Fibroblast of peridontal ligament (primary cell): ENCODE data around the gene JAGN1.
"Not testable (repeated sequence)": the region's sequence is repeated elsewhere in the genome, so short reads cannot be mapped to it uniquely, and the experiment has no call there.

ENCODE experiments used
- DNase-seq: peaks from one replicate; pipeline ENCODE4 v3.0.0-alpha.2; 2010; ENCODE audit errors: extremely low read depth

JAGN1 gene

DNA sequence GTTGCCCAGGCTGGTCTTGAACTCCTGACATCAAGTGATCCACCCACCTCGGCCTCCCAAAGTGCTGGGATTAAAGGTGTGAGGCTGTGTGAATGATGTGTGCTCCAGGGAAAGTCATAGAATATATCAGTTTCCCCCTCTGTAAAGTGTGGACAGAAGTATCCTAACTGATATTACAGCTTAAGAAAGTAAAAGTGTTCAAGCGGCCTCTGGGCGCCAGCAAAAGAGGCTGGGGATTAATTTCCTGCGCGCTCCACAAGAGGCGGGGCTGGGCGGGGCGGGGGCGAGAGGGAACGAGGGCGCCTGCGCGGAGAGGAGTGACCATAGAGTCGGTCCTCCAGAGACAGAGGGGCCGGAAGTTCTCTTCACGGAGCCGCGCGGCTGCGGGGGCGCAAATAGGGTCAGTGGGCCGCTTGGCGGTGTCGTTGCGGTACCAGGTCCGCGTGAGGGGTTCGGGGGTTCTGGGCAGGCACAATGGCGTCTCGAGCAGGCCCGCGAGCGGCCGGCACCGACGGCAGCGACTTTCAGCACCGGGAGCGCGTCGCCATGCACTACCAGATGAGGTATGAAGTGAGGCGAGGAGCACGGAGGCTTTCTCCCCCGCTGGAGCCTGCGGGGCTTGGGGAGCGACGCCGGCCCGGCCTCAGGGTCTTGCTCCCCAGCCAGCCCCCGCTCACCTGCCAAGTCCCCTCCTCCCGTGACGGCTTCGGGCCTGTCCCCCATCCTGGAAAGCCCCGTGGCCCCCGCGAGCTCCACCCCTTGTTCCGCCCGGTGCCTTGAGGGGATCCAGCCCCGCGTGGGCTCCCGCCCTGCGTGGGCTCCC lies at the start of gene JAGN1:
Gene JAGN1, plus strand, starts transcription at position 362 of the 823 bp plus-strand sequence. Its CDS starts 113 bp downstream, at position 475.
- peak; percentile 87 for DNase-seq

- DNase-seq: peak; percentile 9
Measured at GRCh38 chr3:9841015-9841414, 49.4 kb upstream of the JAGN1 start.

DNA sequence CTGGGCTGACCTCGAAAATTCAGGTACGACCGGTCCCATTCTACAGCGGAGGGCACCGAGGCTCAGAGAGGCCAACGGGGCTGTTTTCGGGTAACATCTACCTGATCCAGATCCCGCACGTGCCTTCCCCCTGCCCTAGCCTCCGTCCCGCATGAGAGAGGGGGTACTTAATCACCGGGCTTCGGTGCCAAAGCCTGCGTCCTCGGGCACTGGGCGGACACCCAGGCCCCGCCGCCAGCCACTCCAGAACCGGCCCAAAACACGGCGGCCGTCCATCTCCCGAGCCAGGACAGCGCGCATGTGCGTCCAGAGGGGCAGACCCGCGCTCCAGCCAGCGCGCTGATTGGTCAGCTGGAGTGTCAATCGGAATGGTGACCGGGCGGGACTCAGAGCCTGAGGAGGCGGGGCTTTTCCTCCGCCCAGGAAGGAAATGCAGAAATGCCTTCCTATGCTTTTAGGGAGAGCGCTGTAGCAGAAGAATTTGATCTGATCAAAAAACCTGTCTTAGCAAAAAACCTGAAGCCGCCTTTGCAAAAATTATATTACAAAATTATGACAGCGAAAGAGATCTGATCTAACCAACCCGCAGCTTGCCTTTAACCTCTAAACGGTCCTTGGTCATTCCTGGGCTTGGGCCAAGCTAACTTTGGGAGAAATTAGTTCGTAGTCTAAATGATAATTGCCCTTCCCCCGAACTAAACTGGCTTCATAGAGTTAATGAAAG lies 46.5 kb upstream of the JAGN1 start, which contains the start of gene RPUSD3:
Gene RPUSD3, minus strand, starts transcription at position 294 of the 724 bp plus-strand sequence. Its CDS starts 18 bp downstream, at position 276.
- peak; percentile 95 for DNase-seq

DNA sequence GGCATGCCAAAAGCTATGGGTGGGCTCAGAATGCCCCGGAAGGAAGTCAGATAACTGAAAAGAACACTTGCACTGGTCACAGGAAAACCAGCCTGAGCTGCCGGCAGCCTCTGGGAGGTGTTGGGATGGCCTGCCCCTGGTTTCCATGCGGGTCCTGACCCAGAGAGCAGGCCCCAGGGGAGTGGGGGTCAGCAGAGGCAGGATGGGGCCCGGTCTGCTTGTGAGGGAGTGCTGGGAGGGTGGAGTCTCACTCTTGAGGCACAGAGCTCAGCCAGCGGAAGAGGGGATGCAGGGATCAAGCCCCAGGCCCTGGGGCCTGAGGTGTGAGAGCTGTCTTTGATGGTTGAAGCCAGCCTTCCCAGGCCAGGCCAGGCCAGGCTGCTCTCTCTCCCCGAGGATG lies 44.2 kb upstream of the JAGN1 start:
- no peak for DNase-seq

GRCh38 chr3:9846931-9847488 lies 43.4 kb upstream of the JAGN1 start:
- no peak for DNase-seq

DNA sequence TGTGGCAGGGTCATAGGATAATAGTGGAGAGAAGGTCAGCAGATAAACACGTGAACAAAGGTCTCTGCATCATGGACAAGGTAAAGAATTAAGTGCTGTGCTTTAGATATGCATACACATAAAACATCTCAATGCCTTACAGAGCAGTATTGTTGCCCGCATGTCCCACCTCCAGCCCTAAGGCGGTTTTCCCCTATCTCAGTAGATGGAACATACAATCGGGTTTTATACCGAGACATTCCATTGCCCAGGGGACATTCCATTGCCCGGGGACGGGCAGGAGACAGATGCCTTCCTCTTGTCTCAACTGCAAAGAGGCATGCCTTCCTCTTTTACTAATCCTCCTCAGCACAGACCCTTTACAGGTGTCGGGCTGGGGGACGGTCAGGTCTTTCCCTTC lies 42.5 kb upstream of the JAGN1 start:
- DNase-seq: not testable (repeated sequence)

DNA sequence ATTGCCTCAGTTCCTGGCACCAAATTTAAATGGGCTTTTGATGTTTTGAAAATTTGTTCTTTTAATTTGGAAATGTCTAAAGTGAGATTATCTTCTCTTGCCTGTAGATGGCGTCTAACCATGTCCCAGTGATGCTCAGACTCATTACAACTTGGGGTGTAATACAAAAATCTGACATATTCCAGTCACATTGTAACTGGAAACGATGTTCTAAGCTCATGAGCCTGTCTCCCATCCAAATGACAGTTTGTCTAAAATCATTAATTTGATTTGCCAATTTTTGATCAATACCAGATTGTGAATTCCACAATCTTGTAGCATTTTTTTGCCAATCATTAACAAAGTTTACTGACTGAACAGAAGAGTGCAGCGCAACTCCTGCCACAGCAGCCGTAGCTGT lies 41.5 kb upstream of the JAGN1 start:
- peak; percentile 67 for DNase-seq

DNA sequence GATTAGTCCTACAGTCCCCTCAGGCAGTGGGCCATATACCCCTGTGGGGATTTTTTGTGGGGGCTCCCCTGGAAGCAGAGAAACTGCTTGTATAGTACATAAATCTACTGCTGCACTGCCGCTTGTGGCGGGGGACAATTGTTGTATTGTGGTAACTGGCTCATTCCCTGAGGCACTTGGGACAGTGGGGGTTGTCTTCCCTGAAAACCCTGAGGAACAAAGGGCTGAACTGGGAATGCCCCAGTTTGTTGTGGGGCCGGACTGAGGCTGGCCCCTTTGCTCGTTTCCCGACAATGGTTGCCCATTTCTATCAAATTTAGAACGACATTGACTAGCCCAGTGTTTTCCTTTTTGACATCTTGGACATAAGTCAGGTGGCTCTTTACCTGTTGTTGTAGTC lies 39.0 kb upstream of the JAGN1 start:
- not testable (repeated sequence) for DNase-seq

- not testable (repeated sequence) for DNase-seq
Measured at GRCh38 chr3:9851926-9852325, 38.5 kb upstream of the JAGN1 start.

DNA sequence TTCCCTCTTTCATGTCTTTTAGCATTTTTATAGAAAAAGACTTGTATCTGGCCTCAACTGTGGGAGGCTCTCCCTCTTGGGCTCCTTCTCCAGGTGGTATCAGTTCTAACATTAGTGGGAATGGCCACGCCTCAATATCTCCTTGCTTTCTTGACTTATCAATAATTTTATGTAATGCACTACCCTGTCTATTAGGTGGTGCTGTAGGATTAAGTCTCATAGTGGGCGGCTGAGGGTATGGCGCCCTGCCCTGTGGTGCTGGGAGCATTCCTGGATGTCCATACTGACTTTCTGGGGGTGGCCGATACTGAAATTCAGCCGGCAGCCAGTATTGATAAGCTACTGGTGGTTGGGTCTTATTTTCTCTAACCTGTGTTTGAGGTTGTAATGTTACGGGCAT lies 37.9 kb upstream of the JAGN1 start:
- no peak for DNase-seq

GRCh38 chr3:9854291-9854940 lies 36.0 kb upstream of the JAGN1 start:
- not testable (repeated sequence) for DNase-seq

- no peak for DNase-seq
Measured at GRCh38 chr3:9855594-9855993, 34.8 kb upstream of the JAGN1 start.

GRCh38 chr3:9859530-9860025 lies 30.8 kb upstream of the JAGN1 start:
- DNase-seq: no peak

- no peak for DNase-seq
Measured at GRCh38 chr3:9861201-9861600, 29.2 kb upstream of the JAGN1 start.

- no peak for DNase-seq
Measured at GRCh38 chr3:9861626-9862130, 28.7 kb upstream of the JAGN1 start.

DNA sequence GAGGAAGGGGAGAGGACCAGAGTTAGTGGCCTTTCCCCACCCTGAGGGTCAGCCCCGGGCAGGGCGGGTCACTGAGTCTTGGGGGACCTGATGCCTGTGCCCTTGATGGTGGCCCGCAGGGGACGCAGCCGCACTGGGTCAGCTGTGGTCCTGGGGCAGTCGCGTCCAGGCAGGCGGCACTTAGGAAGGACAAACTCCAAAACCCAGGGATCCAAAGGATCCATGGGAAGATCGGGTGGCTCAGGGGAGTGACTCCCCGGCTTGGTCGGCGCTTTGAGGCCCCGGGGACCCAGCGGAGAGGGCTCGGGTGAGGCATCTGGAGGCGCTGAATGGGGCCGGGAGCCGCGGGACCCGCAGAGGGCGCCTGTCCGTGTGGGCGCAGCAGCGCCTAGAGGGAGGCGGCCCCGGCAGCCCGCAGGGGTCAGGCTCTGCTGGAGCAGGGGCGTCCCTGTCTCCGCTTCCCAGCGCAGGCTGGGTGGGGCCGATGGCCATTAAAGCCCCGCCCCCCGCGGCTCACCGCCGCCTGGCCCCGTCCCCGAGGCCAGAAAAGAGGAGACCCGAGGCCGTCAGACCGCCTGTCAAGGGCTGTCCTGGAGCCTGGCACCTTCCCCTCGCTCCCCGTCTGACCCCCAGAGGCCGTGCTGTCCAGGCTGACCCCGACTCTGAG lies 27.9 kb upstream of the JAGN1 start:
- DNase-seq: no peak

GRCh38 chr3:9863058-9863772 lies 27.2 kb upstream of the JAGN1 start:
- no peak for DNase-seq

GRCh38 chr3:9864200-9864927 lies 26.0 kb upstream of the JAGN1 start:
- peak; percentile 92 for DNase-seq

- not testable (repeated sequence) for DNase-seq
Measured at GRCh38 chr3:9865125-9865637, 25.2 kb upstream of the JAGN1 start.
